Activated naive CD4-positive, alpha-beta T cell (primary cell): ENCODE results near the gene PELO.

Experiments used
- DNase-seq, 4 experiments: peaks; one replicate each; lab custom pipeline; 2025; lab: John Stamatoyannopoulos, UW

Gene PELO

GRCh38 chr5:52829664-52830063 is 41.9 kb downstream of the PELO start:
- DNase-seq = no peak

DNA sequence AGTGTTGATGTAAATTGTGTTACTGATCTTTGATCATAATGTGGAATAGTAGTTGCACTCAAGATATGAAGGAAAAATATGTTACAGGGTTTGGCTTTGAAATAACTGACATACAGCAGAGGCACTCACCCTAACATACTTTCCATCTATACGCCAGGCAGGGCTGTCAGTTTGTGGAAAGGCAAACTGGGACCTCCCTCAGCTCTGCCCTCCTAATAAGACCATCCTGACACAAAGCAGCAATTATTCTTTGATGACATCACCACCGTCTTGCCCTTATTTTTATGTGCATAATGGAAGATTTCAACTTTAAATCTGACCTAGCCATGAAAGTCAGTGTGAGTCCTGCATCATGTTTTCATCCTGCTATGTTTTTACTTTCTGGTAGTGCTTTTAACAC is 42.9 kb downstream of the PELO start:
- DNase-seq = no peak

DNA sequence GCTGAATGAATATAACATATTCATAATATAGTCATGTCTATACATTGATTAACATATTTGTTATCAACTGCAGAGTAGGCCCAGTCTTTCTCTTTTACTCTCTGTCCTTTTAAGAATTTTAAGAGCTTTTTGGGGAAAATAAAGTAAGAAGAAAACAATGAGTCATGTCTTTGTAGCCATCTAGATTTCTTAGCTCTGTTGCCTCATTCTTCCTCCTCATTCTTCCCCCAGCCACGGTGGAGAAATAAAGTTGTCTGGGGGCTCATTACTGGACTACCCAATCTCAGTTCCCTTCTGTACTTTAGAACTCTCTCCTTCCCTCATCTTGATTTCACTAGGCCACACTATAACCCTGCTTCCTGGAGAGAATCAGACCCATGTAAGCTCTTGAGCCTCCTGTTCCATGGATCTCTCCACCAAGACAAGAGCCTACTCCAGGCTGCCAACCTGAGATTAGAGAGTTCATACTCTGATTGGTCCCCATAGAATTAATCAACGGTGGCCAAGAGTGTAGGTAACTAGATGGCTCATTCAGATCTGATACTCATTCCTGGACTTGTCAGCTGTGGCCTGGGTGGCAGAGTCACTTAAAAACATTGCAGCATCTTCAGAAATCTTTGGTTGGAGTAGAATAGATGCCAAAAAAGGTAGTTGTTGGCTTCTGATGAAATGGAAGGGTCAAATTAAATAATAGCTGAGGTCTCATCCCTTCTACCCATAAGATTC is 44.2 kb downstream of the PELO start:
- no peak for DNase-seq

GRCh38 chr5:52834320-52834719 is 46.6 kb downstream of the PELO start:
- DNase-seq = no peak

GRCh38 chr5:52837068-52837467 is 49.4 kb downstream of the PELO start:
- DNase-seq = no peak
